Erythroblast (primary cell): ENCODE measurements around the gene BCL7A.

Experiments used
- GATA1 ChIP-seq: IDR thresholded peaks from 2 replicates; pipeline ENCODE4 v1.6.1; 2011; ENCODE audit warnings: low read depth, mild to moderate bottlenecking, control low read depth, low read length, moderate library complexity
- POLR2A ChIP-seq: IDR thresholded peaks from 2 replicates; pipeline ENCODE4 v1.6.1; 2011; ENCODE audit warnings: mild to moderate bottlenecking, low read length

- TF ChIP-seq POLR2A (no peak), GATA1 (no peak)
Measured at GRCh38 chr12:122086641-122087285, 65.1 kb downstream of the BCL7A start.
